HG02642 (cell line): Measurements from ENCODE around the gene DKK1.
A peak's percentile ranks its signal among the peaks of the same experiment; 100 is the strongest.

Experiments used
- ATAC-seq: cut with Tn5 transposase; IDR thresholded peaks from one replicate; pipeline ENCODE4 v1.9.1; 2021; ENCODE audit warnings: mild to moderate bottlenecking; ENCODE audit not compliant: unreplicated experiment, poor library complexity

DKK1 gene

GRCh38 chr10:52313933-52314821 lies at the start of gene DKK1:
TSS of gene DKK1 (plus strand) at chr10:52314281. CDS start at chr10:52314435, 154 bp downstream.
- peak; percentile 60 for ATAC-seq

- ATAC-seq: no peak
Measured at GRCh38 chr10:52265131-52265926, 48.8 kb upstream of the DKK1 start.

- ATAC-seq: no peak
Measured at GRCh38 chr10:52266858-52267257, 47.2 kb upstream of the DKK1 start.

GRCh38 chr10:52268790-52269189 lies 45.3 kb upstream of the DKK1 start:
- ATAC-seq: no peak

- ATAC-seq: no peak
Measured at GRCh38 chr10:52269233-52269632, 44.8 kb upstream of the DKK1 start.

- no peak for ATAC-seq
Measured at GRCh38 chr10:52276163-52276562, 37.9 kb upstream of the DKK1 start.

- ATAC-seq: no peak
Measured at GRCh38 chr10:52276986-52277385, 37.1 kb upstream of the DKK1 start.

- ATAC-seq: no peak
Measured at GRCh38 chr10:52279546-52279945, 34.5 kb upstream of the DKK1 start.

- no peak for ATAC-seq
Measured at GRCh38 chr10:52280051-52280450, 34.0 kb upstream of the DKK1 start.

GRCh38 chr10:52283174-52283573 lies 30.9 kb upstream of the DKK1 start:
- no peak for ATAC-seq

GRCh38 chr10:52284416-52285013 lies 29.6 kb upstream of the DKK1 start:
- no peak for ATAC-seq

- ATAC-seq: no peak
Measured at GRCh38 chr10:52287866-52288265, 26.2 kb upstream of the DKK1 start.

- no peak for ATAC-seq
Measured at GRCh38 chr10:52297747-52298146, 16.3 kb upstream of the DKK1 start.

GRCh38 chr10:52300599-52301277 lies 13.3 kb upstream of the DKK1 start:
- no peak for ATAC-seq

- ATAC-seq: peak; percentile 82
Measured at GRCh38 chr10:52308251-52309031, 5.6 kb upstream of the DKK1 start.

- ATAC-seq: no peak
Measured at GRCh38 chr10:52312942-52313255, 1.2 kb upstream of the DKK1 start.

GRCh38 chr10:52313256-52313932 lies 687 bp upstream of the DKK1 start:
- no peak for ATAC-seq

- peak; percentile 20 for ATAC-seq
Measured at GRCh38 chr10:52314822-52315552, 906 bp downstream of the DKK1 start.

GRCh38 chr10:52316001-52316400 lies 1.9 kb downstream of the DKK1 start:
- ATAC-seq: no peak
